PC-9 (cell line): ENCODE measurements around the gene CELF1.

ENCODE experiments used
- EZH2 ChIP-seq: fragments of 200-600 bp; sonication (generic); IDR thresholded peaks from 2 replicates; pipeline ENCODE4 v1.8.0; 2017; ENCODE audit warnings: antibody characterized with exemption, low read depth
- TF ChIP-seq, protein P1 (sequence below): fragments of 200-600 bp; sonication (generic); conservative IDR thresholded peaks from 2 replicates; pipeline ENCODE4 v1.6.1; 2017; ENCODE audit warnings: mixed run types, antibody characterized with exemption, mild to moderate bottlenecking, moderate library complexity

DNA sequence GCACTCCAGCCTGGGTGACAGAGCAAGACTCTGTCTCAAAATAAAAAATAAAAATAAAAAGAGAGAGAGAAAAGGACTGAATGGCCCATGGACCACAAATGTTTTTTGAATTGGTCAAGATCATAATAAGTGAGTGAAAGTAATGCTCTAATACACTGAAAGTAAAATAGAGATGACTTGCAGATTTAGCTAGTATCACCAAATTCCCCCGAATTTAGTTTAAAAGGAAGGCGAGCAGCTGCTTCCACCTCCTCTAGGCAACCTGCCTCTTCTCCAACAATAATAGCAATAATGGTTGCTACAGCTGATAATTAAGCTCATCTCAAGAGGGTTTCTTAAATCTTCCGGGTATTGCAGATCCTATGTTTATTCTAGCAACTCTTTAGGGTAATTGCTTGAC is 36.8 kb downstream of the CELF1 start:
- TF ChIP-seq, protein P1, sequence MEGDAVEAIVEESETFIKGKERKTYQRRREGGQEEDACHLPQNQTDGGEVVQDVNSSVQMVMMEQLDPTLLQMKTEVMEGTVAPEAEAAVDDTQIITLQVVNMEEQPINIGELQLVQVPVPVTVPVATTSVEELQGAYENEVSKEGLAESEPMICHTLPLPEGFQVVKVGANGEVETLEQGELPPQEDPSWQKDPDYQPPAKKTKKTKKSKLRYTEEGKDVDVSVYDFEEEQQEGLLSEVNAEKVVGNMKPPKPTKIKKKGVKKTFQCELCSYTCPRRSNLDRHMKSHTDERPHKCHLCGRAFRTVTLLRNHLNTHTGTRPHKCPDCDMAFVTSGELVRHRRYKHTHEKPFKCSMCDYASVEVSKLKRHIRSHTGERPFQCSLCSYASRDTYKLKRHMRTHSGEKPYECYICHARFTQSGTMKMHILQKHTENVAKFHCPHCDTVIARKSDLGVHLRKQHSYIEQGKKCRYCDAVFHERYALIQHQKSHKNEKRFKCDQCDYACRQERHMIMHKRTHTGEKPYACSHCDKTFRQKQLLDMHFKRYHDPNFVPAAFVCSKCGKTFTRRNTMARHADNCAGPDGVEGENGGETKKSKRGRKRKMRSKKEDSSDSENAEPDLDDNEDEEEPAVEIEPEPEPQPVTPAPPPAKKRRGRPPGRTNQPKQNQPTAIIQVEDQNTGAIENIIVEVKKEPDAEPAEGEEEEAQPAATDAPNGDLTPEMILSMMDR = no peak
- TF ChIP-seq EZH2 = no peak
